Neural crest cell (in vitro differentiated cells): ENCODE measurements around the gene UTP20. TPM values are rescaled to one million over a fixed set of nuclear protein-coding genes. Genes with fewer than 3 reads are reported as not detected.
"Not testable (repeated sequence)": the region's sequence is repeated elsewhere in the genome, so short reads cannot be mapped to it uniquely, and the experiment has no call there.

ENCODE experiments used
- DNase-seq: peaks from one replicate; pipeline ENCODE4 v3.0.0; 2021; ENCODE audit warnings: low read depth, mixed read lengths, low spot score
- H3K27ac Mint-ChIP-seq: one replicate; pipeline ENCODE4 v1.8.0; 2021; ENCODE audit warnings: mild to moderate bottlenecking, mixed read lengths; ENCODE audit not compliant: unreplicated experiment
- H3K27me3 Mint-ChIP-seq: 2 replicates; pipeline ENCODE4 v1.8.0; 2021; ENCODE audit warnings: low read depth, mild to moderate bottlenecking, mixed read lengths
- H3K36me3 Mint-ChIP-seq: 2 replicates; pipeline ENCODE4 v1.8.0; 2021; ENCODE audit warnings: low read depth, mild to moderate bottlenecking, mixed read lengths
- H3K4me1 Mint-ChIP-seq: 2 replicates; pipeline ENCODE4 v1.8.0; 2021; ENCODE audit warnings: mixed read lengths
- H3K4me3 Mint-ChIP-seq: one replicate; pipeline ENCODE4 v1.8.0; 2021; ENCODE audit warnings: mild to moderate bottlenecking, mixed read lengths
- H3K9me3 Mint-ChIP-seq: 2 replicates; pipeline ENCODE4 v1.8.0; 2021; ENCODE audit warnings: mixed read lengths
- total RNA-seq: library from RNA; stranded (reverse); gene quantifications from 2 replicates; pipeline ENCODE4 v1.2.1, GENCODE V29; 2021
- TF ChIP-seq, protein P1 (sequence below): fragments of 200-600 bp; sonication (generic); conservative IDR thresholded peaks from 2 replicates; pipeline ENCODE4 v1.5.0; 2021; ENCODE audit warnings: antibody characterized with exemption, mild to moderate bottlenecking

The UTP20 gene
- total RNA-seq, 1 donor from 2014 or later, result 28.7 TPM

DNA sequence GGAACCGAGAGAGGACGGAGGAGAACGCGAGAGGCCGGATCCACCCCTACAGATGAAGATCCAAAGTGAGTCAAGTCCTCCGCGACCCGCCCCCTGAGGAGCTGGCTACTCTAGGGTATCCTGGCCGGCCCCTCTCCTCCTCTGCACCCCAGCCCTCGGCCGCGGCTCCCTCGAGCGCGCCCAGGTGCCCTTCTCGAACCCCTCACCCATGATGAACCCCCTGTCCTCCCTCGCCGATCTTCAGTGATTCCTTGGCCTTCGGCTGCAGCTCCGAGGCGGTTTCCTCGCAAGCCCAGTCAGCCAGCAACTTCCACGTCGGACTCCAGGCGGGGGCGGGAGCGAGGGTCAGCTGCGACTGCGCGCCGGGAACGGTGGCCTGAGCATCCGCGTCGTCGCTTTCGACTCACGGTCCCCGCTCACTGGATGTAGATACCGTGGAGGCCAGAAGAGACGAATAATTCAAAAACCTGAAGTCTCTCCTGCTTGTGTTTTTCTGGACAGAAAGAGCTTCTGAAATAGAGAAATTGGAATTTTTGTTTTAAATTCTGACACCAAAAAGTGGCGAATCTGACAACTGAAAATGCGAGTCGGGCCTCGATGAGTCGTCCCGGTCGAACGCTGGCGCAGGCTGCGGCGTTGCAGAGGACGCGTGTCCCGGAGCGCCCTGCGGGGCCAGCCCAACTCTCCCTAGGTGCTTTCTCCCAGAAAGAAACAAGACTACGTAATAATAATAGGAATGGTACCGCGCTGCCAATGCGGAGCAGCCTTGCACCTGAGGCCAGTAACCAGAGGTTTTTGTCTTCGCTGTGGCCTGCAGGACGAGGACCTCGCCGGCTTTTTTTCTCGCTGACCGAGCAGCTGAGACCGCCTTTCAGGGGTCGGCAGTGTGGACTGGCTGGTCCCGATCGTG lies 127.8 kb downstream of the UTP20 start, which contains the start of gene ARL1:
Gene ARL1 (minus strand): TSS at position 337 of the 910 bp plus-strand sequence. CDS start 127 bp downstream, at position 210.
- H3K9me3 Mint-ChIP-seq, result no peaks in the 10 kb centered on the region
- no peaks in the 10 kb centered on the region for H3K36me3 Mint-ChIP-seq
- DNase-seq, result peak; percentile 82
- peaks cover 7% of the 10 kb centered on the region for H3K27me3 Mint-ChIP-seq
- TF ChIP-seq, protein P1, sequence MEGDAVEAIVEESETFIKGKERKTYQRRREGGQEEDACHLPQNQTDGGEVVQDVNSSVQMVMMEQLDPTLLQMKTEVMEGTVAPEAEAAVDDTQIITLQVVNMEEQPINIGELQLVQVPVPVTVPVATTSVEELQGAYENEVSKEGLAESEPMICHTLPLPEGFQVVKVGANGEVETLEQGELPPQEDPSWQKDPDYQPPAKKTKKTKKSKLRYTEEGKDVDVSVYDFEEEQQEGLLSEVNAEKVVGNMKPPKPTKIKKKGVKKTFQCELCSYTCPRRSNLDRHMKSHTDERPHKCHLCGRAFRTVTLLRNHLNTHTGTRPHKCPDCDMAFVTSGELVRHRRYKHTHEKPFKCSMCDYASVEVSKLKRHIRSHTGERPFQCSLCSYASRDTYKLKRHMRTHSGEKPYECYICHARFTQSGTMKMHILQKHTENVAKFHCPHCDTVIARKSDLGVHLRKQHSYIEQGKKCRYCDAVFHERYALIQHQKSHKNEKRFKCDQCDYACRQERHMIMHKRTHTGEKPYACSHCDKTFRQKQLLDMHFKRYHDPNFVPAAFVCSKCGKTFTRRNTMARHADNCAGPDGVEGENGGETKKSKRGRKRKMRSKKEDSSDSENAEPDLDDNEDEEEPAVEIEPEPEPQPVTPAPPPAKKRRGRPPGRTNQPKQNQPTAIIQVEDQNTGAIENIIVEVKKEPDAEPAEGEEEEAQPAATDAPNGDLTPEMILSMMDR, result no peak
- peak within 1 kb of the TSS; percentile 94 for H3K4me3 Mint-ChIP-seq
- peaks cover 19% of the 10 kb centered on the region for H3K4me1 Mint-ChIP-seq
- peak within 1 kb of the TSS; percentile 100 for H3K27ac Mint-ChIP-seq

DNA sequence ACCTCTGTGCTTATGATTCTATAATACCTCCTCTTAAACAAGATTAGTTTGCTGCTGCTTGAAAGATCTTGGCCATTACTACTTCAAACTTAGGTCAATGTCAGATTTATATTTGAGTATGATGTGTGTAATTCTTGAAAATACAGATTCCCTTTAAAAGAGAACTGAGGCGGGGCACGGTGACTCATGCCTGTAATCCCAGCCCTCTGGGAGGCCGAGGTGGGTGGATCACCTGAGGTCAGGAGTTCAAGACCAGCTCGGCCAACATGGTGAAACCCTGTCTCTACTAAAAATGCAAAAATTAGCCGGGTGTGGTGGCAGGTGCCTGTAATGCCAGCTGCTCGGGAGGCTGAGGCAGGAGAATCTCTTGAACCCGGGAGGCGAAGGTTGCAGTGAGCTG lies 130.3 kb downstream of the UTP20 start:
- H3K27ac Mint-ChIP-seq, DNase-seq, H3K36me3 Mint-ChIP-seq, H3K9me3 Mint-ChIP-seq: not testable (repeated sequence)
- H3K27me3 Mint-ChIP-seq, result peaks cover 23% of the 10 kb centered on the region
- H3K4me3 Mint-ChIP-seq, result peak overlapping the region; percentile 6
- peaks cover 19% of the 10 kb centered on the region for H3K4me1 Mint-ChIP-seq

DNA sequence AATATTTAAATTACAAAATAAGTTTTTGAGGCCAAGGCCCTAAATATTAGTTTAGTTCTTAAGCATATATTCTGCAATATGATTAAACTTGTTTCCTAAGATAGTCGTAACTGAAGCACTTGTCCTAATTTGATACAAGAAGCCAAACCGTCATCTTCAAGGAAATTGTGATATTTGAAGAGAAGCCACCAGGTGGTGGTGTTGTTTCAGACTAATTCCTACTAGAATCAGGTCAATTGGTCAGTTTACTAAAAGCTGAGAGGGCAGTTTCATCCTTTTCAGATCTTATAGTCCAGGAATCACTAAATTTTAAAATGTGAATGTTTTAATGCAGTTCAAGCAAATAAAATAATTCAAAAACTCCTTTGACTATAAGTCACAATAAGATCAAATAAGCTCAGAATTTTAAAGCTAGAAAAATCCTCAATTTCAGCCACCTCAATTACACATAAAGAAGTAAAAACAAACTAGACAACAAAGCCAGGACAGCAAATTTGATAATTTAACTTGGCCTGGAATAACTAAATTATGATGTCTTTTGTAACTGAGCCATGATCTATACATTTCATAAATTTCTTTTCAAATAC lies 134.7 kb downstream of the UTP20 start:
- TF ChIP-seq, protein P1, result peak; percentile 81
- Mint-ChIP-seq H3K4me1 (no peaks in the 10 kb centered on the region), H3K27ac (no peak overlapping the region), H3K36me3 (no peaks in the 10 kb centered on the region), H3K27me3 (peaks cover 27% of the 10 kb centered on the region), H3K4me3 (no peak overlapping the region), H3K9me3 (no peaks in the 10 kb centered on the region)
- peak; percentile 52 for DNase-seq

DNA sequence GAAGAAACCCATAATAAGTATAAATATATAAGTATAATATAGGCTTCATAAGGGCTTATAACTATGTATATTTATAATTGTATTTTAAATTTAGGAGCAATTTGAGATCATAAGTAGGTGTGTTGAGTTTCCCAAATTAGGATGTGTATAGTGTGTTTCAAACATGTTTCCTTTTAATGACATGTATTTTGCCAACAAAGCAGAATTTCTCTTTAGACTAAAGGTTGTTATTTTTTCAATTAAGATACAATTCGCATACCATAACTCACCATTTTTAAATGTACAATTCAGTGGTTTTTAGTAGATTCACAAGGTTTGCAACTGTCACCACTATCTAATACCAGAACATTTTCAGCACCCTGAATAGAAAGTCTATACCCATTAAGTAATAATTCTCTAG lies 135.3 kb downstream of the UTP20 start:
- Mint-ChIP-seq H3K27me3 (peaks cover 27% of the 10 kb centered on the region), H3K36me3 (no peaks in the 10 kb centered on the region), H3K27ac (no peak overlapping the region), H3K4me3 (no peak overlapping the region), H3K4me1 (no peaks in the 10 kb centered on the region), H3K9me3 (no peaks in the 10 kb centered on the region)
- TF ChIP-seq, protein P1, result no peak
- DNase-seq, result no peak

DNA sequence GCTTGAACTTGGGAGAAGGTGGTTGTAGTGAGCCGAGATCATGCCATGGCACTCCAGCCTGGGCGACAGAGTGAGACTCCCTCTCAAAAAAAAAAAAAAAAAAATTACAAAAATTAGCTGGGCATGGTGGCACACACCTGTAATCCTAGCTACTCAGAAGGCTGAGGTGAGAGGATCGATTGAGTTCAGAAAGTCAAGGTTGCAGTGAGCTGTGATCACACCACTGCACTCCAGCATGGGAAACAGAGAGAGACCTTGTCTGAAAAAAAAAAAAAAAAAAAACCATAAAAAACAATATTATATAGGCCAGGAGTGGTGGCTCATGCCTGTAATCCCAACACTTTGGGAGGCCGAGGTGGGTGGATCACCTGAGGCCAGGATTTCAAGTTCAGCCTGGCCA lies 142.2 kb downstream of the UTP20 start:
- DNase-seq, H3K4me3 Mint-ChIP-seq, H3K4me1 Mint-ChIP-seq, H3K9me3 Mint-ChIP-seq, H3K36me3 Mint-ChIP-seq, H3K27me3 Mint-ChIP-seq: not testable (repeated sequence)
- H3K27ac Mint-ChIP-seq, result peak overlapping the region; percentile 57

DNA sequence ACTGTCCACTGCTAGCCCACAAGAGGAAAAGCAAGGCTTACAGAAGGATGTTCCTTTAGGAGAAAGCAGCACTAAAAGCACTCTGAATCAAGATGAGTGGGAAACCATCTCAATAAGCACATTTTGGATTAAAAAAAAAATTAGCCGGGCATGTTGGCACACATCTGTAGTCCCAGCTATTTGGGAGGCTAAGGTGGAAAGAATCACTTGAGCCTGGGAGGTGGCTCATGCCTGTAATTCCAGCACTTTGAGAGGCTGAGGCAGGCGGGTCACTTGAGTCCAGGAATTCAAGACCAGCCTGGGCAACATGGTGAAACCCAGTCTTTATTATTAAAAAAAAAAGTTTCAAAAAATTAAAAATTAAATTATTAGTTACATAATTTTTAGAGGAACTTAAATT lies 144.7 kb downstream of the UTP20 start:
- Mint-ChIP-seq H3K4me3 (no peak overlapping the region), H3K27me3 (no peaks in the 10 kb centered on the region), H3K27ac (no peak overlapping the region), H3K4me1 (no peaks in the 10 kb centered on the region), H3K9me3 (no peaks in the 10 kb centered on the region), H3K36me3 (no peaks in the 10 kb centered on the region)
- no peak for DNase-seq
- TF ChIP-seq, protein P1, result no peak
